ENCODE results near the gene NKX2-4. TPM values are rescaled to one million over a fixed set of nuclear protein-coding genes. Genes with fewer than 3 reads are reported as not detected.

Gene NKX2-4
- total RNA-seq, 1 experiment from 2014 or later: 0.15 TPM

DNA sequence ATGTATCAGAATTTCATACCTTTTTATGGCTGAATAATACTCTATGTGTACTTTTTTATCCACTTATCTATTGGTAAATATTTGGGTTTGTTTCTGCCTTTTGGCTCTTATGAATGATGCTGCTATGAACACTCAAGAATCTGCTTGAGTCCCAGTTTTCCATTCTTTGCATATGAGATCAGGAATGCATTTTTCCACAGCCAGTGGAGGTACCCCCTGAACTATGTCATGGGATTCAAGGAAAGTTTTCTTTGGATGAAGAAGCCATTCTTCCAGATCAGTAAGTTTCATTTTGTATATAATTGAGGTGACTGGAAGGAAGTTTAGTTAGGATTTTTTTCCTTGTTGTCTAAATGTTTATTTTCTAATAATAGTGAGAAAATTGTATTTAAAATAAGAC lies 40.9 kb downstream of the NKX2-4 start:
- Histone ChIP-seq H2BK15ac (ENCODE audit: low read depth, low read length) (no peak overlapping the region), H2BK5ac (ENCODE audit: insufficient read length, low read length) (no peak overlapping the region), H2BK120ac (ENCODE audit: low read depth, low read length, poor library complexity, severe bottlenecking) (no peak overlapping the region), H2BK12ac (ENCODE audit: insufficient read length, low read depth, low read length) (no peak overlapping the region), H3K79me1 (ENCODE audit: insufficient read depth, low read depth, low read length, poor library complexity, severe bottlenecking) (no peaks in the 10 kb centered on the region), H3K23ac (ENCODE audit: insufficient read length, low read depth, low read length) (no peak overlapping the region), H3K27ac (ENCODE audit: insufficient read length, low read depth, low read length) (no peak overlapping the region), H3K23me2 (ENCODE audit: insufficient read length, low read depth, low read length, poor library complexity, severe bottlenecking) (no peaks in the 10 kb centered on the region), H4K8ac (replicated peaks; ENCODE audit: insufficient read length, low read depth, low read length) (no peak overlapping the region), H2AK5ac (ENCODE audit: insufficient read length, low read length) (no peak overlapping the region), H3K9me3 (ENCODE audit: control insufficient read depth, low read depth, low read length) (no peaks in the 10 kb centered on the region), H3K4ac (ENCODE audit: low read depth, low read length) (no peak overlapping the region), H3T11ph (ENCODE audit: low read length) (no peak overlapping the region), H3K18ac (ENCODE audit: insufficient read length, low read depth, low read length) (no peak overlapping the region), H3K4me2 (ENCODE audit: insufficient read depth, insufficient read length, low read length) (no peak overlapping the region), H3K79me2 (ENCODE audit: insufficient read depth, low read length) (no peaks in the 10 kb centered on the region), H3K14ac (ENCODE audit: insufficient read depth, low read length) (no peak overlapping the region), H3K4me1 (ENCODE audit: insufficient read depth, low read length) (no peaks in the 10 kb centered on the region), H3K9ac (ENCODE audit: extremely low read depth, insufficient read length, low read length) (no peak overlapping the region), H2BK20ac (ENCODE audit: low read depth, low read length, poor library complexity, severe bottlenecking) (no peak overlapping the region), H3K27me3 (ENCODE audit: insufficient read depth, low read length) (no peaks in the 10 kb centered on the region), H3K56ac (ENCODE audit: insufficient read length, low read depth, low read length) (no peak overlapping the region), H4K20me1 (ENCODE audit: control insufficient read depth, insufficient read depth, insufficient read length) (no peaks in the 10 kb centered on the region), H4K91ac (ENCODE audit: insufficient read length, low read depth, low read length) (no peak overlapping the region), H2AFZ (ENCODE audit: low read length) (no peak overlapping the region), H4K5ac (ENCODE audit: insufficient read length, low read depth, low read length) (no peak overlapping the region)
- H3K27ac Mint-ChIP-seq: no peak overlapping the region
- no peak overlapping the region for H3K4me3 Mint-ChIP-seq
- no peaks in the 10 kb centered on the region for H3K9me3 Mint-ChIP-seq
- H3K27me3 Mint-ChIP-seq (ENCODE audit: low read depth): no peaks in the 10 kb centered on the region
- DNase-seq: no peak
- TF ChIP-seq, protein P1, sequence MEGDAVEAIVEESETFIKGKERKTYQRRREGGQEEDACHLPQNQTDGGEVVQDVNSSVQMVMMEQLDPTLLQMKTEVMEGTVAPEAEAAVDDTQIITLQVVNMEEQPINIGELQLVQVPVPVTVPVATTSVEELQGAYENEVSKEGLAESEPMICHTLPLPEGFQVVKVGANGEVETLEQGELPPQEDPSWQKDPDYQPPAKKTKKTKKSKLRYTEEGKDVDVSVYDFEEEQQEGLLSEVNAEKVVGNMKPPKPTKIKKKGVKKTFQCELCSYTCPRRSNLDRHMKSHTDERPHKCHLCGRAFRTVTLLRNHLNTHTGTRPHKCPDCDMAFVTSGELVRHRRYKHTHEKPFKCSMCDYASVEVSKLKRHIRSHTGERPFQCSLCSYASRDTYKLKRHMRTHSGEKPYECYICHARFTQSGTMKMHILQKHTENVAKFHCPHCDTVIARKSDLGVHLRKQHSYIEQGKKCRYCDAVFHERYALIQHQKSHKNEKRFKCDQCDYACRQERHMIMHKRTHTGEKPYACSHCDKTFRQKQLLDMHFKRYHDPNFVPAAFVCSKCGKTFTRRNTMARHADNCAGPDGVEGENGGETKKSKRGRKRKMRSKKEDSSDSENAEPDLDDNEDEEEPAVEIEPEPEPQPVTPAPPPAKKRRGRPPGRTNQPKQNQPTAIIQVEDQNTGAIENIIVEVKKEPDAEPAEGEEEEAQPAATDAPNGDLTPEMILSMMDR (conservative IDR thresholded peaks at IDR 0.05): no peak
- peaks cover 15 to 56% (median 51%) of the 10 kb centered on the region in 3 experiments; a peak in 6 of 7 replicates for H3K36me3 Mint-ChIP-seq (ENCODE audit: insufficient read depth in 1 of 3, low read depth in 3 of 3)
- H3K4me1 Mint-ChIP-seq: no peaks in the 10 kb centered on the region

All from H9 (cell line).